Osteocyte (in vitro differentiated cells): Measurements from ENCODE around the gene DACT1. TPM values are rescaled to one million over a fixed set of nuclear protein-coding genes. Genes with fewer than 3 reads are reported as not detected.

Experiments
- DNase-seq: peaks from one replicate; pipeline ENCODE4 v3.0.0; 2021; ENCODE audit warnings: mixed read lengths; ENCODE audit not compliant: unreplicated experiment; ENCODE audit errors: extremely low spot score
- H3K27ac Mint-ChIP-seq: one replicate; pipeline ENCODE4 v1.8.0; 2021; ENCODE audit warnings: mild to moderate bottlenecking, mixed read lengths; ENCODE audit not compliant: unreplicated experiment
- H3K27me3 Mint-ChIP-seq: one replicate; pipeline ENCODE4 v1.8.0; 2021; ENCODE audit warnings: mixed read lengths; ENCODE audit not compliant: unreplicated experiment
- H3K36me3 Mint-ChIP-seq: one replicate; pipeline ENCODE4 v1.8.0; 2021; ENCODE audit warnings: mixed read lengths; ENCODE audit not compliant: unreplicated experiment
- H3K4me1 Mint-ChIP-seq: one replicate; pipeline ENCODE4 v1.8.0; 2021; ENCODE audit warnings: mixed read lengths; ENCODE audit not compliant: unreplicated experiment
- H3K4me3 Mint-ChIP-seq: one replicate; pipeline ENCODE4 v1.8.0; 2021; ENCODE audit warnings: mild to moderate bottlenecking, moderate library complexity, mixed read lengths; ENCODE audit not compliant: unreplicated experiment
- H3K9me3 Mint-ChIP-seq: one replicate; pipeline ENCODE4 v1.8.0; 2021; ENCODE audit warnings: mixed read lengths; ENCODE audit not compliant: unreplicated experiment
- total RNA-seq: library from RNA; stranded (reverse); gene quantifications from 2 replicates; pipeline ENCODE4 v1.2.1, GENCODE V29; 2021
- TF ChIP-seq, protein P1 (sequence below): fragments of 200-600 bp; sonication (generic); IDR thresholded peaks from 2 replicates; pipeline ENCODE4 v1.5.0; 2021; ENCODE audit warnings: antibody characterized with exemption, mild to moderate bottlenecking, moderate library complexity

DACT1 gene
- total RNA-seq, 1 donor from 2014 or later = 29.2 TPM

DNA sequence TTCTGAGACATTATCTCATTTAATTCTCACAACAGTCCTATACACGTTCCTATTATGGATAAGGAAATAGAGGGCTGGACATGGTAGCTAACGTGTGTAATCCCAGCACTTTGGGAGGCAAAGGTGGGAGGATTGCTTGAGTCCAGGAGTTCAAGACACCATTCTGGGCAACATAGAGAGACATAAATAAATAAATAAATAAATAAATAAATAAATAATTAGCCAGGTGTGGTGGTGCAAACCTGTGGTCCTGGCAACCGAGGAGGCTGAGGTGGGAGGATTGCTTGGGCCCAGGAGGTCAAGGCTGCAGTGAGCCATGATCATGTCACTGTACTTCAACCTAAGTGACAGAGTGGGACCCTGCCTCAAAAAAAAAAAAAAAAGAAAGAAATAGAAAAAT is 22.6 kb downstream of the DACT1 start:
- TF ChIP-seq, protein P1, sequence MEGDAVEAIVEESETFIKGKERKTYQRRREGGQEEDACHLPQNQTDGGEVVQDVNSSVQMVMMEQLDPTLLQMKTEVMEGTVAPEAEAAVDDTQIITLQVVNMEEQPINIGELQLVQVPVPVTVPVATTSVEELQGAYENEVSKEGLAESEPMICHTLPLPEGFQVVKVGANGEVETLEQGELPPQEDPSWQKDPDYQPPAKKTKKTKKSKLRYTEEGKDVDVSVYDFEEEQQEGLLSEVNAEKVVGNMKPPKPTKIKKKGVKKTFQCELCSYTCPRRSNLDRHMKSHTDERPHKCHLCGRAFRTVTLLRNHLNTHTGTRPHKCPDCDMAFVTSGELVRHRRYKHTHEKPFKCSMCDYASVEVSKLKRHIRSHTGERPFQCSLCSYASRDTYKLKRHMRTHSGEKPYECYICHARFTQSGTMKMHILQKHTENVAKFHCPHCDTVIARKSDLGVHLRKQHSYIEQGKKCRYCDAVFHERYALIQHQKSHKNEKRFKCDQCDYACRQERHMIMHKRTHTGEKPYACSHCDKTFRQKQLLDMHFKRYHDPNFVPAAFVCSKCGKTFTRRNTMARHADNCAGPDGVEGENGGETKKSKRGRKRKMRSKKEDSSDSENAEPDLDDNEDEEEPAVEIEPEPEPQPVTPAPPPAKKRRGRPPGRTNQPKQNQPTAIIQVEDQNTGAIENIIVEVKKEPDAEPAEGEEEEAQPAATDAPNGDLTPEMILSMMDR = no peak
- no peak overlapping the region for H3K27ac Mint-ChIP-seq
- no peaks in the 10 kb centered on the region for H3K9me3 Mint-ChIP-seq
- H3K36me3 Mint-ChIP-seq = peaks cover 6% of the 10 kb centered on the region
- peaks cover 34% of the 10 kb centered on the region for H3K4me1 Mint-ChIP-seq
- no peak overlapping the region for H3K4me3 Mint-ChIP-seq
- H3K27me3 Mint-ChIP-seq = no peaks in the 10 kb centered on the region
- no peak for DNase-seq

DNA sequence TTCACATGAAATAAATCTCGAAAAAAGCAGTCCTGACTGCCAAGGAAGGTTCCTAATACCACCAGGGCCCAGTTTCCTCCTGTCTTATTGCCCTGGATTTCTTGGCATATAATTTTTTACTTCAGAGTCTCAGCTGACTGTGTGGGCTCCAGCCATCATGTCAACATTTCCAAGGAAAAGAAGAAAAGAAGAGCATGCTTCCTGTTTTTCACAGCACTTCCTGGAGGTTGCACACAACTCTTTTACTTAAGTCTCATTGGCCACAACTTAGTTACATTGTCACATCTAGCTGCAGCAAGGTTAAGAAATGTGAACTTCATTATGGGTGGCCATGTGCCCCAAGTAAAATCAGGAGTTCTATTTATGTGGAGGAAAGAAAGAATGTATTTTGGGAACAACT is 24.3 kb downstream of the DACT1 start:
- H3K4me1 Mint-ChIP-seq = peaks cover 34% of the 10 kb centered on the region
- H3K9me3 Mint-ChIP-seq = no peaks in the 10 kb centered on the region
- no peaks in the 10 kb centered on the region for H3K27me3 Mint-ChIP-seq
- no peak for DNase-seq
- no peak overlapping the region for H3K27ac Mint-ChIP-seq
- H3K4me3 Mint-ChIP-seq = no peak overlapping the region
- TF ChIP-seq, protein P1 = no peak
- no peaks in the 10 kb centered on the region for H3K36me3 Mint-ChIP-seq

DNA sequence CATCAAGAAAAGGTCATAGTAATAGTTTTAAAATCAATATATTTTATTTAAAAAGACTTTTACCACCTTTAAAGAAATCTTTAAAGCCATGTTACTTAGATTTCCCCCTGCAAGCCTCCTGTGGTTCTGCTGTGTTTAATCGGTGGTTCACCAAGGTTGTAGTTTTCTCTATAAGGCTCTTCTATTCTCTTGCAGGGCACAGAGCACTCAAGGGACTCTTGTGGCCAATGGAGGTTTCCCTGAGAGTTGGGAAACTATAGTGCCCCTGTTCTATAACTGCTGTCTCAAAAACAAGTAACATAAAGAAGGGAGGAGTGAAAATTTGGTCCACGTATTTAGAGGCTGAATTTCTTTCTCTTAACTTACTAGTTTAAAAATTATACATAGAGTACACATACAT is 25.0 kb downstream of the DACT1 start:
- H3K9me3 Mint-ChIP-seq = no peaks in the 10 kb centered on the region
- H3K4me3 Mint-ChIP-seq = no peak overlapping the region
- TF ChIP-seq, protein P1 = no peak
- no peak overlapping the region for H3K27ac Mint-ChIP-seq
- H3K36me3 Mint-ChIP-seq = no peaks in the 10 kb centered on the region
- DNase-seq = no peak
- H3K4me1 Mint-ChIP-seq = peaks cover 40% of the 10 kb centered on the region
- H3K27me3 Mint-ChIP-seq = no peaks in the 10 kb centered on the region

DNA sequence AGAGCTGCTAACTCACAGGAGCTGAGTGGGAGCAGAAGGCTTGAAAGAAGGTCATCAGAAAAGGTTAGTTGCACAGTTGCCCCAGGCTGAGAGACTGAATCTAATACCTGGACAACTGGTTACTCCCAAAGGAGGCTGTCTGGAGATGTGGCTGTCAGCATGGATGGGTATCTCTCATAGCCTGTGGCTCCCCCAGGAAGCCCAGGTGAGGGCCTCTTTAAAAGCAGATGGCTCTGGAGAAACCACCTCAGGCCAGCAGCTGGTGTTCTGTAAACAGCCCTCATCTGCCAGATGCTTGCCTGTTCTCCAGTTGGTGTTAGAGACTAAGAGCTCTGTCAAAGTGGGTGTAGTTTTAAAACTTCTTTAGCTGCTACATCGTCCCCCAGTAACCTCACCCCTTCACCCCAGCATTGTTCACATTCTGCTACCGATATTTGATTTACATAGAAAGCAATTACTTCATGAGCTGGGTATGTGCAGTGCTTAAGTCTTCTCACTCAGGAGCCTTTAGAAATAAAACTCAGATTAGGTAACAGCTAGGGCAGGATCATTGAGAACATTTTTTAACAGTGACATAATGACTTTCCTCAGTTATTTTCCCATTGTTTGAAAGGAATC is 25.8 kb downstream of the DACT1 start:
- Mint-ChIP-seq H3K27ac (peak overlapping the region; percentile 39), H3K4me3 (no peak overlapping the region)
- no peak for DNase-seq

DNA sequence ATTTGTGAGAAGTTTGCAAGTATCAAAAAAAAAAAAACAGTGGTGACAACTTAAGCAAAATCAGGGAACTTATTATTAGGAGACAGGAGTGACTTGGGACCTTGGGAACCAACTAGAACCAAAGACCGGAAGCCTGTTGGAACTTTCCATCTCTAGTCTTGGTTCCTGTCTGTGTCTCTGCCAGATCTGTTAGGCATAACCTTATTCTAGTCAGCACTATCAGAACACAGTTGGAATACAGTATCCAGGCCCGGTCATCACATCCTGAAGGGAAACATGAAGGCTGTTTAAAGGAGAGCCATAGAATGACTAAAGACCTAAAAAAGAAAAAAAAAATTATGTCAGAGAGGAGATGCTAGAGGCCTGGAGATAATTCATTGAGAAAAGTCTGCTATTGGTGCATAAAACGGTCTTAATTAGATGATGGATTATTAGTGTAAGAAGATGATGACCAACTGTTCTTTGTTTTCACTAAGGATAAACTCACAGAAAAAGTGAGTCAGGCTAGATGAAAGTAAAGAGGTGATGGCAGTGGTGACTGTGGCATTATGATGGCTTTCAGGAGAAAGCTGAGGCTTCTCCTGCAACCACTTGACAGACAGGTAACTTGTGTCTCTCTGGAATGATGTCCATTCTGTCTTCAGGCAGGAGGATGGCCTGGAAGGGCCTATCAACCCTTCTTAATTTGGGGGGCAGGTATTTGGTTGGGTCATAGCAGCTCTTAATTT is 28.2 kb downstream of the DACT1 start:
- H3K4me1 Mint-ChIP-seq = peaks cover 46% of the 10 kb centered on the region
- H3K4me3 Mint-ChIP-seq = no peak overlapping the region
- DNase-seq = no peak
- H3K27ac Mint-ChIP-seq = no peak overlapping the region
- no peaks in the 10 kb centered on the region for H3K9me3 Mint-ChIP-seq
- H3K36me3 Mint-ChIP-seq = no peaks in the 10 kb centered on the region
- H3K27me3 Mint-ChIP-seq = no peaks in the 10 kb centered on the region
- TF ChIP-seq, protein P1 = no peak

More for the DNA sequence above, 25.8 kb downstream of the DACT1 start:
- Mint-ChIP-seq H3K27me3 (no peaks in the 10 kb centered on the region), H3K4me1 (peaks cover 48% of the 10 kb centered on the region), H3K9me3 (no peaks in the 10 kb centered on the region), H3K36me3 (no peaks in the 10 kb centered on the region)
- TF ChIP-seq, protein P1 = no peak
